ENCODE measurements around the gene STKLD1.
A peak's percentile ranks its signal among the peaks of the same experiment; 100 is the strongest.

Gene STKLD1

GRCh38 chr9:133345596-133345995, 30.6 kb upstream of the STKLD1 start:
- no peak for DNase-seq

GRCh38 chr9:133346021-133346785, 30.0 kb upstream of the STKLD1 start:
- DNase-seq, result no peak

- peak; percentile 24 for DNase-seq
Measured at GRCh38 chr9:133347515-133347984, 28.6 kb upstream of the STKLD1 start.

GRCh38 chr9:133347985-133348717, 28.0 kb upstream of the STKLD1 start, which contains the start of the genes MED22 and RPL7A:
Gene MED22 (minus strand): TSS chr9:133348131. CDS start chr9:133346662, 1,469 bp downstream.
Gene RPL7A (plus strand): TSS chr9:133348218. CDS start chr9:133348244, 26 bp downstream.
- DNase-seq, result peak; percentile 97

- no peak for DNase-seq
Measured at GRCh38 chr9:133348718-133349573, 27.2 kb upstream of the STKLD1 start.

- DNase-seq, result no peak
Measured at GRCh38 chr9:133349965-133350616, 26.1 kb upstream of the STKLD1 start.

- peak; percentile 33 for DNase-seq
Measured at GRCh38 chr9:133351526-133351907, 24.6 kb upstream of the STKLD1 start.

- peak; percentile 70 for DNase-seq
Measured at GRCh38 chr9:133351908-133352634, 24.1 kb upstream of the STKLD1 start.

GRCh38 chr9:133352635-133353340, 23.4 kb upstream of the STKLD1 start:
- DNase-seq, result no peak

- DNase-seq, result no peak
Measured at GRCh38 chr9:133353548-133353947, 22.6 kb upstream of the STKLD1 start.

- no peak for DNase-seq
Measured at GRCh38 chr9:133354766-133355165, 21.4 kb upstream of the STKLD1 start.

GRCh38 chr9:133355881-133356357, 20.2 kb upstream of the STKLD1 start:
- no peak for DNase-seq

- peak; percentile 79 for DNase-seq
Measured at GRCh38 chr9:133356391-133357091, 19.6 kb upstream of the STKLD1 start, which contains the start of the genes SURF1 and SURF2. Gene SURF1 (minus strand): TSS chr9:133356487. CDS start chr9:133356453, 34 bp downstream. Gene SURF2 (plus strand): TSS chr9:133356550. CDS start chr9:133356593, 43 bp downstream.

GRCh38 chr9:133357656-133358055, 18.5 kb upstream of the STKLD1 start:
- no peak for DNase-seq

GRCh38 chr9:133359399-133360175, 16.6 kb upstream of the STKLD1 start:
- peak; percentile 31 for DNase-seq

- no peak for DNase-seq
Measured at GRCh38 chr9:133360400-133361393, 15.5 kb upstream of the STKLD1 start.

- no peak for DNase-seq
Measured at GRCh38 chr9:133361507-133362092, 14.6 kb upstream of the STKLD1 start.

Measured in fibroblast of skin of scalp (primary cell).